GM21529 (cell line): ENCODE measurements around the gene CACNA1H.

Experiments
- ATAC-seq: cut with Tn5 transposase; IDR thresholded peaks from one replicate; pipeline ENCODE4 v1.9.1; 2021; ENCODE audit not compliant: unreplicated experiment

CACNA1H gene

DNA sequence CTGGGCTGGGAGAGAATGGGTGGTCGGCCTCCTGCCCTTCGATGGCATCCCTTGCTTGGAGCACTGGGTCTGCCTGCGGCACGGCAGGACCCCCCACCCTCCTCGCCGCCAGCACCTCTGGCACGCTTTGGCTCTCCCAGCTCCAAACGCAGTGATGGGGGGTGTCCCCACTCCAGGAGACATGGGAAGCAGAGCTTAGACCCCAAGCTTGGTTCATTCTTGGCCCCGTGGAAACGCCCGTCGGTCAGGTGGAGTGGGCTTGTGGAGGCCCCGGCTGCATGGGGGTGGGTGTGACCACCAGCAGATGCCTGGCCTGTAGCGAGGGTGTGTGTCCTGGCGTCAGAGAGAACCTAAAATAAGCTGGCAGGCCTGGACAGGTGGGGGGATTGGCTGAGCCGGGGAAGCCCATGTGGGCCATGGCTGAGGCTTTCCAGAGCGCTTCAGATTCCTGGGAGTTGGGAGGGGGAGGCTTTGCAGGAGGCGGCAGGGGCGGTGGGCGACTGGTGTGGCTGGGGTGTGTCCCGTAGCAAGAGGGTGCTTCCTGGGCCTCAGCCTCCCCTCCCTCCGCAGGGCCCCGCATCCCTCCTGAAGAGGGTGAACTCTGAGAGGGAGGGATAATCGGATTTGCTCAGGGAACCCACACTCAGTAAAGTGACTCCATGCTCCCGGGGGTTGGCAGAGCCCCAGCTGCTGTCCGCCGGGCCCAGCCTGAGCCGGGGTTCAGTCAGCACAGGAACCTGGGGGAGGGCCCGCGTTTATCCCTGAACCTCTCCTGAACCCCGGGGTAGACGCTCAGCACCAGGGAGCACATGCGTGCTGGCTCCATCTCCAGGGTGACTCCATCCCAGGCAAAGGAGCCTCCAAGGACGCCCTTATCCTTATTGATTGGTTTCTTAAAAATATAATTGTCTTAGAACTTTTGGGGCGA is 3.4 kb downstream of the CACNA1H start:
- no peak for ATAC-seq

DNA sequence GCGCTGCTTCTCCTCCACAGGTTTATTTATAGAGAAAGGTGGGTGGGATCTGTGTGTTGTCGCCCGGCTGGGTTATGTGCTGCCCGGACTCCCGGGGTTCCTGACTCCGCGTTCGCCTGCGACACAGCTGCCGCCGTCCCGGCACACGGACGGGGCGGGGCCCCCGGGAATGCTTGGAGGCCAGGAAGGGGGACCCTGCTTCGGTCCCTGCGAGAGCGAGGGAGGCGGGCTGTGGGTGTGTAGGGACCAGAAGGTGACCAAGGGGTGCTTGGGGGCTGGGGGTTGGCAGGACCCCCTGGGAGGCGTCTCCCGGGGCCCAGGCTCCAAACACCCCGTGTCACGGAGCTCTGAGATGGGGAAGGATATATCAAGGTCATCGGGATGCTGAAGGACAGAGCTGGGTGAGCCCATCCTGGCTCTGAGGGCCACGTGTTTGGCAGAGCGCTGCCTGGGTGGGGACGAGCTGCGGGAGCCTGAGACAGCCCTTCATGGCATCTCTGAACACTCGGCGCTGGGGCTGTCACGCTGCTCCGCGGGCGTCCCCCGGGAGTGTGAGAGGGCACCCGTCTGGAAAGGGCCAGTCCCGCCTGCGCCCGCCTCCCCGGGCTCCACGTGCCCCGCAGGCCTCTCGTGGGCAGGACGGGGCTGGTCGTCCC is 4.2 kb downstream of the CACNA1H start:
- ATAC-seq = no peak

DNA sequence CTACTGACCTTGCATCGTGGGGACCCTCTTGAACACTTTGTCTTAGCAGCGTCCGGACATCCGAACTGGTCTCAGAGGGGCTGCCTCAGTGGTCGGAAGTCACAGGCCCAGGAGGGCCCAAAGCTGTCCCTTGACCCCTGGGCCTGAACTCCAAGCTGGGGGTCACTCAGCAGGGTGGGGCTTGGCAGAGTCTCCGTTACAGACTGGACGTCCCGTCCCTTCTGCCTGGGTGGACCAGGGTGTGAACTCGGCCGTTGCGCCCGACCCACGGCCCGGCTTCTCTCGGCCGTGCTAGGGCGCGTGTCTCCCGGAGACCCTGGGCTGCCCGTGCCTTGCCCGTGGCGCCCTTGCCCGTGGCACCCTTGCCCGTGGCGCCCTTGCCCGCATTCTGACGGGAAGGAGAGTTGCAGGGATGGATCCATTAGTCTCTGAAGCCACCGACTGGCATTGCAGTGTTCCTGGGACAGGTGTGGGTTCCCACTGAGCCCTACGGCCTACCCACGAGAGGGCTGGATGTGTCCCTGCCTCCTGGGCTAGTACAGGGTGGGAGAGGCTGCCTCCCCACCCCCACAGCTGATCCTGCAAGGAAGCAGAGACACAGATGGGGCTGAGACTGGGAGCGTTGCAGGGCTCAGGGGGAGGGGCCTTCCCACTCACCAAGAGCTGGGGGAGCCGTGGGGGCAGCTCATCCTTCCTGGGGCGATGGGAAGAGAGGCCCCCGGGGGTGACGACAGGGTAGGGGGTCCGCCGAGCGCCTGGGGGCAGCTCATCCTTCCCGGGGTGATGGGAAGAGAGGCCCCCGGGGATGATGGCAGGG is 4.9 kb downstream of the CACNA1H start:
- no peak for ATAC-seq

DNA sequence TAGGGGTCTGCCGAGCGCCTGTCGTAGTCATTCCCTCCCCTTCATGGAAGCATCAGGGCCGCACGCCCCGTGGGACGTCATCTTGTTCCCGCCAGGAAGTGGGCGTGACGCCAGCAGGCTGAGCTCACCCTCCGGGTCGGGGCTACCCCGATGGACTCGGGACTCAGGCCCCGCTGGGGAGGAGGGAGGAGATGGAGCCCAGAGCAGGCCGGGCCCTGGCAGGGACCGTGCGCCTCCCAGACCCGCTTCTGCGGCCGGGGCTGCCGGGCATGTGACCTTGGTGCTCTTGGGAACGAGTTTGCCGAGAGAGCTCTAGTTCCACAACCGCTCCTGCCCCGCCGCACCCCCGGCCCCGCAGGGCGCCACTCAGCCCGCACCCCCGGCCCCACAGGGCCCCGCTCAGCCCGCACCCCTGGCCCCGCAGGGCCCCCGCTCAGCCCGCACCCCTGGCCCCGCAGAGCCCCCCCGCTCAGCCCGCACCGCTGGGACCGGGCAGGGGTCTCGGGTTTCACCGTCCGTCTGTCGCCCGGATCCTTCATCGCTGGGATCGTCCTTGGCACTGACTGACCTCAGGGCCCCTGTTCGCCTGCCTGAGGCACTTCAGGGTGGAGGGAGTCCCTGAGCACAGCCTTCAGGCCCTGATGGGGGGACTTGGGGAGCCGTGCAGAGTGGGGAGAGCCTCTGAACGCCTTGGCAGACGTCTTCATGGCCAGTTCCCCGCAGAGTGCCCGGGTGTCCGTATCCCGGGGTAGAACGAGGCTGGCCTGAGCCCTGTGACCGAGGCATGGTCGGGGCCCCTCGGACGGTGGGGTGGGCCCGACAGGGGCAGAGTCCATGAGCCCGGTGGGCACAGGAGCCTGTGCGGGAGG is 5.8 kb downstream of the CACNA1H start:
- no peak for ATAC-seq

DNA sequence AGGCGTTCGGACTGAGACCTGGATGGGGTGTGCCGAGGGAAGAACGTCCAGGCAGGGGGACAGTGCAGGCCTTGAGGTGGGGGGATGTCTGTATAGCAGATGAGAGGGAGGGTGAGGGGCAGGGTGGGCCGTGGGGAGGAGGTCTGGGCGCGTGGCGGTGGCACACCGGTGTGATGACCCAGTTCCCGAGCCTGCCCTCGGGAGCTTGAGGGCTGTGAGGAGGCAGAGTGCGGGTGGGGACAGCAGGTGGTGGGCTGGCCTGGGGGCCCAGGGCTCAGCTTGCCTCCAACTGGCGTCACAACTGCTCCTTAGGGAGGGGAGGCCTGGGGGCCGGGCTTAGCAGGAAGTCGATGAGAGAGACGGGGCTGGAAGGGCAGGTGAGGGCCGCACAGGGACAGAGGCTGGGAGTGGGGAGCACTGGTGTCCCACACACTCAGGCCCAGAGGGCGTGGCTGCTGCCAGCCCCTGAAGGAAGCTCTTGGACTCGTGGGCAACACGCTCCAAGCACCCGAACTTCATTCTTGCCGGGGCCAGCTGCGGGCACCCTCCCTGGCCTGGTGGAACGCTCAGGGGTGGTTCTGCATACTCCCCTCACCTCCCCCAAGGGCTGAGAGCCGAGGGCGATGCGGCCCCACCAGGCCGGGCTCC is 6.5 kb downstream of the CACNA1H start:
- ATAC-seq = no peak

DNA sequence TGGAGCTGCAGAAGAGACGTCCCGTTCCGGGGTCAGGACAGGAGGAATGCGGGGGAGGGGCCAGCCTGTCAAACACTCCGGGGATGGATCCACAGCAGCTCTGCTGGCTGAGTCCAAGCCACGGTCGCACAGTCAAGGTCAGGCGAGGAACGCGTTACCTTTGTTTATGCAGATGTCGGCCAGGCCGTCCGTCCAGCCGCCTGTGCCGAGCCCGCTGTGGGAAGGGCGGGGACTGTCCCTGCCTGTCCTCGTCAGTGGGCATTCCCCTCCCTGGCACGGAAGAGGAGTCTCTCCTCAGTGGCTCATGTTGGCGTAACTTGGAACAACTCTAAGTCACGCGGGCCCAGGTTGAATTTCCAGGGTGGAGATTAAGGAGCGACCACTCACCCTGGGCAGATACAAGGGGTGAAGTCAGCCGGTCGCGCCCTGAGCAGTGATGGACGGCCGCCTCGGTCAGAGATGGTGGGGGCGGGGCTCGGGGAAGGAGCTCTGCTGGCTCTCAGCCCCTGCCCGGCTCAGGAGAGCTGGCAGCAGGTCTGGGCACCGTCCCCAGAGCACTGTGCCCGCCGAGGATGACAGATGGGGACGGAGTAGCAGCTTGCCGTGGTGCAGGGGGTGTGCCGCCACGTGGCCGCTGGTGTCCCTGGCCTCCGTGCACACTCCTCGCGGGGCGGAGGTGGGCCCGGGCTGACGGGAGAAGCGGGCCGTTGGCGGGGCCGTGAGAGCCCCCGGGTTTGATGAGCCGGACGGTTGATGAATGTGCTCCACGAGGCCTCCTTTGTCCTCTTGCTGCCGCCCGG is 7.3 kb downstream of the CACNA1H start:
- ATAC-seq = no peak

DNA sequence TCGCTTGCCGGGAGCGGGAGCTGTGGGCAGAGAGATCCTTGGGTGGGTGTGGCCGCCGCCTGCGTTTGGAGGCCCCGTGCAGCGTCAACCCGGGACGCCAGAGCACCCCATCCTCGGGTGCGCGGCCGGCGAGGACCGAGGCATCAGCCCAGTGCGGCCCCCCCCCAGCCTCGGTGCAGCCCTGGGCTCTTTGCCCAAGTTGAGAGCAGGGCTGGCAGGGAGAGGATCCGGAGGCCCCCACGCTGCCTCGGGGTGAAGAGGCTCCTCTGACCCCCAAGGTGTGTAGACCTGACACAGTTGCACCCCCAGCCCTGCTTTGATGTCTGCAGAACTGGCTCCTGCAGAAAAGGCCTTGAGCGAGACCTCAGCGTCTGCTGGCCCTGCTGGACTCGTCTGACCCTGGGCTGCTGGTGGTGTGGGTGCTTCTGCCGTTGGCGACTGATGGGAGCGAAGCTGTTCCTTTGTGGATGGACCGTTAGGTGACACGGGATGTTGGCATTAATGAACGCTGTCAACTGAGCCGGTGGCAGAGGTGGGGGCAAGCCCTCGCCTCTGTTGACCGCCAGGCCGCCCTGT is 8.0 kb downstream of the CACNA1H start:
- ATAC-seq = no peak

DNA sequence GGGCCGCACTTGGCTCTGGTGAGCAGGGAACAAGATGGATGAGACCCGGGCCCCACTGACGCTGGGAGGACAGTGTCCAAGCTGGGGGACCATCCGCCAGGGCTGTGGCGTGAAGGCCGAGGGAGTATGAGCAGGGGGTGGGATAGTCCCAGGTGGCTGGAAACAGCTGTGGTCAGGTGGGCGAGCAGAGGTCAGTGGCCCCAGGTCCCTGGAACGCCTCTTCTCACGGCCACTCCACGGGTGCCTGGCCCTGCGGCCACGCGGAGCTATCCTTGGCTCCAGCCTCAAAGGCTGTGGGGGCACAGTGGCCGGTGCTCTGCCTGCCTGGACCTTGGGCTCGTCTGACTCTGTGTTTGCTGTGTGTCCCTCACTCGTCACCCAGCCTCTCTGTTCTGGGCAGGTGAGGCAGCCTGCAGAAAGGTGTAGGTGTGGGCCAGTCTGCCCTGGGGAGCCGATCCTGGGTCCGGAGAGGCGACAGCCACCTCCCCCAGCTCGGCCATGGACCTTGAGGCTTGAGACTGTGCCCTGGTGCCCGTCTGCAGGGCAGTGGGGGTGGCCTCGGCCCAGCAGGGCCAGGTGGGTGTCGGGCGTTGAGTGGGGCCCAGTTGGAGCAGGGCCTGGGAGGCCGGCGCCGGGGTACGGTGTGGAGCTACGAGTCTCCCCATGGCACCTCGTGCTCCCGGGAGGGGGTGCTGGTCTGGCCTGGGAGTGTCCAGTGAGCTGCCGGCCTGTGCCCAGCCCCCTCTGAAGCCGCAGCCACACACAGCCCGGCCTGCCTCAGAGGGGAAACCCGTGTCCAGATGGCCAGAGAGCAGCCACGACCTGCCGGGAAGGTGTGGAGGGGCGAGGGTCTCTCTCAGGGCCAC is 10.0 kb downstream of the CACNA1H start:
- ATAC-seq = no peak

DNA sequence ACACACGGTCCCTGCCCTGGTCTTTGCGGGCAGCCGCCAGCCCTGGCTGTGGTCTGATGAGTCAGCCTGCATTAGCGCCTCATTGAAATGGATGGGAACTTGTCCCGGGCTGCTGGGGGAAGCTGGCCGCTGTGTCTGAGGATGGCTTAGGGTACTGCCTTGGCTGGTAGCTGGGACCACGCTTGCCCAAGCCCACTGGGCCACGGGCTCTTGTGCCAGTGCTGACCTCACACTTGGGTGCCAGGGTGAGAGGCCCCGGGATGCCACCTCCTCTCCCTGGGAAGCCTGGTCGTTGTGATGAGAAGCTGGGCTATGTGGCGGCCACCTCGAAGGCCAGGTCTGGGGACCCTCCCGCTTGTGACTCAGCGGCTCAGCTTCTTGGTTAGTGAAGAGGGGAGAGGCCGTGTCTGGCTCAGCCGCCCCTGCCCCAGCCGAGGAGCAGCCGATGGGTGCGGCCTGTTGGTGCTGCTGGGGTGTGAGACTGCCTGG is 10.7 kb downstream of the CACNA1H start:
- ATAC-seq = no peak

DNA sequence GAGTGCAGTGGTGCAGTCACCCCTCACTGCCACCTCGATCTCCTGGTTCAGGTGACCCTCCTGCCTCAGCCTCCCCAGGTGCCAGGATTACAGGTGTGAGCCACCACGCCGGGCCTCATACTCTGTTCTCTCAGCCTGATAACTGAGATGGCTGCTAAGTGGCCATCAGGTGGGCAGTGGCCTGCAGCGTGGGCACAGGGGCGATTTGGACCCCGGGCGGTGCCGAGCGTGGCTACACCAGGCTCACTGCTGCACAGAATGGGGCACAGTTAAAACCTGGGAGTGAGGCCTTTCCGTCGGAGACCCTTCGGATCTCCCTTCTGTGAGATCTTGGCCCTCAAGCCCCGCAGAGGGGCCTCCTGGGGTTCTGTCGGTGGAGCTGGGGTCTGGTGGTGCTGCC is 11.5 kb downstream of the CACNA1H start:
- ATAC-seq = no peak

DNA sequence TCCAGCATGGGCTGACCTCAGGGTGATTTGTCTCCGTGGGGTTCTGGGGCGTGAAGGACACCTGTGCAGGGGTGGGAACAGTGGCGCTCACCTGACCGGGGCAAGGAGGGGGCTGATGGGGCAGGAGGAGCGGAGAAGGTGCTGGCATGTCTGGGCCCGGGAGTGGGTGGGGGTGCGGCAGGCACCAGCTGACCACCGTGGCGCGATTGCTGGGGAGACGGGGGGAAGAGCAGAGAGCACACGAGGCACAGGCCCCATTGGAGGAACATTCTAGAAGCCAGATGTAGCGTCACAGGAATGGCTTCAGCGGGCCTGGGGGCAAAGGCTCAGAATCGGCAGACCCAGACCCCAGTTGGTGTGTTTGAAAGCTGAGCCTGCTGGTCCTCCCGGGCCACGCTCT is 12.1 kb downstream of the CACNA1H start:
- ATAC-seq = no peak

DNA sequence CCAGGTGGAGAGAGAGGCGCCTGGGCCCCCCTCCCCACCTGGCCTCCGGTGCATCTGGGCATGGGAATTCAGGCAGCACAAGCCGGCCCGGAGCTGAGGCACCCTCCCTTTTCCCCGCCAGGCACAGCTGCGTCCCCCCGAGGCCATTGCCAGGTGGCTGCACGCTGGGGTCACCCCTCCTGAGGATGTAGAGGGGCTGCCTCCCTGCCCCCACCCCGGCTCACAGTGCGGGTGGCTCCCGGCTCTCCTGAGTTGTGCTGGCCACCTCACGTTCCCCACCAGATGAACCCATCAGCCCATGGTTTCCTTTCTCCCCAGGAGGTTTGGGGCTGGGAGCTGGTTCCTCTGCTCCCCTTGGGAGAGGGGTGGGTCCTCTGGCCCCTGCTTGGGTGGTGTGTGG is 12.6 kb downstream of the CACNA1H start:
- ATAC-seq = no peak

DNA sequence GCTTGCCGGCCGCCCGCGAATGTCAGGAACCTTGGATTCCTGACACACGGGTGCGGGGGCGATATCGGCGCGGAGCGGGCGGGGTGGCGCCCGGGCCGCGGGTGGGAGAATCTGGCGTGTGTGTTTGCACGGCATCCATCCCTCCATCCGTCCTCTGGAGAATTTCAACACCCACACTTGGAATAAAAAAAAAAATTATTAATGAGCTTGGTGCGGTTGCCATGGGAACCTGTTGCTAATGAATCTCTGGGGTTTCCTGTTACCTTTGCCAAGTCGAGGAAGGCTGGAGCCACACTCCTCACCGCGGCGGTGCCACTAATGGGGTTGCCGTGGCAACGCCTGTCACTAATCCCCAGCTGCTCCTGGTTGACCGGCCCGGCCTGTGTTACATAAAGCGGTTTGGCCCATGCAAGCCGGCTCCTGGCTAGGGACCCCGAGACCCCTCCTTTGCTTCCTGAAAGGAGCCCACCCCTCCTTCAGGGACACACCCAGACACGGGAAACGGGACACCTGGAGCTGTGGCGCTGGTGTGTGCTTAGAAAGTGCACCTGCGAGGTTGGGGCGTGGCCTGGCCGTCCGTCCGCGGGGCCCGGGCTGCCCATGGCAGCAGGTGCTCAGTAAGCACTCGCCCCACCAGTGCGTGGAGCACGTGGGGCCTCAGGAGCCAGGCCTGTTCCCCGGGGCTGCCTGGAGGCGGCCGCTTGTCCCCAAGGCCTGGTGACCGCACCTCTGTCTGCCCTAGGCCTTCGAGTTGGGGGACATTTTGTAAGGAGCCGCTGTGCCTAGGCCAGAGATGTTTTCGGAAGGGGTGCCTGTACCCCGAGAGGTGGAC is 14.6 kb downstream of the CACNA1H start:
- ATAC-seq = no peak

DNA sequence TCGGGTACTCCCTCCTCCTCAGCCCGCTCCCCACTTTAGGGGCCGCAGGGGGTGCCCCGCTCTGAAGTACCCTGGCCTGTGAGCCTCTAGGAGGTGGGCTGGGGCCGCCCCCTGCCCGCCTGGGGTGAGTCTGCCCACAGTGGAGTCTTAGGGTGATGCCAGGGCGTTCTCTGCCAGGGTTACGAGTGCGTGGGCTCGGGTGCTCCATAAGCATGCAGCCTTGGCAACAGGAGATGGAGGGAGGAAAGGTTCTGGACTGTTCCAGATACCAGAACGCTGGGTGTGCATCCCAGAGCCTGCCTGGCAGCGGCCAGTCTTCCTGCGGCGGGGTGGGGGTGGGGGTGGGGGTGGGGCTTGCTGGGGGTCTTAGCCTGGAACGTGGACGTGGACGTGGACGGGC is 15.9 kb downstream of the CACNA1H start:
- no peak for ATAC-seq

DNA sequence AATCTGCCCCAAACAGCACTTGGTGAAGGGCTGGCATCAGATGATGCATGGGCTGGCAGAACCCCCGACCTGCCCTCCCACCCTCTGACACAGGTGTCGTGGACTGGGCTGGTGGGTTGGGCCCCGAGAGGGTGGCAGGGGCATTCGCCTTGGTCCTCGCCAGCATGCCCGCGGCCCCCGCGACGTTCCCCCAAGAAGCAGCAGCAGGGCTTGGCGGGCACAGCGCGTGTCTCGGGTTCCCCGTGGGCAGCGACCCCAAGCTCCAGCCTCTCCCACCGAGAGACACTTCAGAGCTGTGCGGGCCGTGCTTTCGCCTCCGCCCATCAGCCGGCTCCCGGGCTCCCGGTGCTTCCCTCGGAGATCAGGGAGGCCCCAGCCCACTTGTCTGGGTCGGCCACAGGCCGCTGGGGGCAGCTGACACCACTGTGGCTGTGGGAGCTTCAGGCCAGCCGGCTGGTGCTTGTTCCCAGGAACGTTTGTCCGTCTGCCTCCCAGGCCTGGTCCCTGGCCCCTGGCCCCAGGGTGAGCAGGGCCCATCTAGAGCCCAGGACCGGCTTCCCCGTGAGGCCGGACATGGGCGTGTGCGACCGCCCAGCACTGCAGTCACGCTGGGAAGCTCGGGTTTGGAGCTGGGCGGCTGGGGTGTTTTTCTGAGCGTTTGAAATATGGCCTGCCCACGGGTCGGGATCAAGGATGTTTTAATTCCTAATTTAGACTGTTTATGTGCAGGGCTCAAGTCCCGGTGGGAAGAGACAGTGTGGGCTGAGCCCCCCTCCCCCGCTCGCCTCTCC is 16.6 kb downstream of the CACNA1H start:
- no peak for ATAC-seq

DNA sequence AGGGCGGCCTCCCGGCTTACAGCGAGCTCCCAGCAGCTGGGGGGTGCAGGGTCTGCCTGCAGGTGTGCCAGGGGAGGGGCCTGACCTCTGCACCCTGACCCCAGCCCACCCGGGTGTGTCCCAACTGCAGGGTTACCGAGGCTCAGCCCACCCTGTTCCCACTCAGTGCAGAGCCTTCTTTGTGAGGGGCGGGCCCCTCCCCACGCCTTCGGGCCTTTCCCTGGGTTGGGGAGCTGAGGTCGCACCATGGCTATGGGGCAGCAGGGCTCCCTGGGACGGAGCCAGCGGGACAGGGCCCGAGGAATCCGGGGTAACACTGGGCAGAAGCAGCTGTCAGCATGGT is 17.1 kb downstream of the CACNA1H start:
- no peak for ATAC-seq
